Measurements from ENCODE around the gene PDZD2.
"Not testable (repeated sequence)": the region's sequence is repeated elsewhere in the genome, so short reads cannot be mapped to it uniquely, and the experiment has no call there.

The PDZD2 gene

GRCh38 chr5:32020946-32021345 lies 382.0 kb downstream of the PDZD2 start:
- DNase-seq: no peak

GRCh38 chr5:32021771-32022170 lies 382.8 kb downstream of the PDZD2 start:
- no peak for DNase-seq

DNA sequence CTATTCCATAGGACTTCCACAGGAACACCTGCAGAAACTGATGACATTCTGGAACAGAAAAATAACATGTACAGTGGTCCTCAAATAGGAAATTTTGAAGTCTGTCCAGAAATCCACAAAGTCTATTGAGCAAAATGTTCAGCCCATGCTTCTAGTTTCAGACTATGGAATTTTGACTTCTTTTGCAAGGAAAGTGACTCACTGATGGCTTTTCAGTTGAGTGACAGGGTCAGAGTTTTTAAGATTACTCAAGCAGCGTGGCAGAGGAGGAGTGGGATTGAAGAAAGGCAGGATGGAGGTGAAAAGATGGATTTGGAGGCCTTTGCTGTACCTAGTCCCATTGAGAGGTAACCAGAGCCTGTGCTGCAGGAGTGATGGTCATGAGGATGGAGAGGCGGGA lies 383.7 kb downstream of the PDZD2 start:
- no peak for DNase-seq

DNA sequence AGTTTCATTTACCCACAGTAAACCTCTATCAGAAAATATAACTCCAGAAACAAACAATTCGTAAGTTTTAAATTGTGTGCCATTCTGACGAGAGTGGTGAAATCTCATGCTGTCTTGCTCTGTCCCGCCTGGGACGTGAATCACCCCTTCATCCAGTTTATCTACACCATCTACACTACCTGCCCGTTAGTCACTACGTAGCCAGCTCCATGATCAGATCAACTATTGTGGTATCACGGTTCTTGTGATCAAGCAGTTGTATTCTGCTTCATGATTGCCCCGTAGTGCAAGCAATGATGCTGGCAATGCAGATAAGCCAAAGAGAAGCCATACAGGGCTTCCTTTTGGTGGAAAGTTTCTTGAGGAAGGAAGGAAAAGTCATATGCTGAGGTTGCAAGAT lies 384.9 kb downstream of the PDZD2 start:
- DNase-seq: no peak

GRCh38 chr5:32024751-32025150 lies 385.8 kb downstream of the PDZD2 start:
- no peak for DNase-seq

DNA sequence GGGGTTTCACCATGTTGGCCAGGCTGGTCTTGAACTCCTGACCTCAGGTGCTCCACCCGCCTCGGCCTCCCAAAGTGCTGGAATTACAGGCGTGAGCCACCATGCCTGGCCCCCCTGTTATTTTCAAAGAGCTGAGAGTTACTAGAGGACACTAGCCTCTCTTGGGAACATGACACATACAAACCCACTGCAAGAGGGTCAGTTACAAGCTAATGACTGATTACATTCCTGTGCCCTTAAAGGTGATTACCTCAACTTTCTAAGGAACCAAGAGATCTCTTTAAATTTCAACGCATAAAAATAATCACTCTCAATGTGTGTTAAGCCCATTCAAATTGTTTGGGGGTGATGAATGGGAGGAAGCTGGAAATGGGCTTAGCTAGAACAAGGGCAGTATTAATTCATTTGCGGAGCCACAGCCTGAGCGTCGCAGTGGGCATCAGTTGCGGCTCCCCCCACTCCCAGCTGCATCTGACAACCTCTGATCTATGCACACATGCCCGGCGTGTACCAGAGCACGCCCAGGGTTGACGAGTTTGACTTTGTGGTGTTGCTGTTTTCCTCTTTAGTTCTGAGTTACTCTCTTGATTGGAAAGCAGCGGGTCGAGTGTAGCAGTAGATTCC lies 388.3 kb downstream of the PDZD2 start:
- DNase-seq: no peak

GRCh38 chr5:32027717-32028458 lies 389.0 kb downstream of the PDZD2 start:
- DNase-seq: no peak

DNA sequence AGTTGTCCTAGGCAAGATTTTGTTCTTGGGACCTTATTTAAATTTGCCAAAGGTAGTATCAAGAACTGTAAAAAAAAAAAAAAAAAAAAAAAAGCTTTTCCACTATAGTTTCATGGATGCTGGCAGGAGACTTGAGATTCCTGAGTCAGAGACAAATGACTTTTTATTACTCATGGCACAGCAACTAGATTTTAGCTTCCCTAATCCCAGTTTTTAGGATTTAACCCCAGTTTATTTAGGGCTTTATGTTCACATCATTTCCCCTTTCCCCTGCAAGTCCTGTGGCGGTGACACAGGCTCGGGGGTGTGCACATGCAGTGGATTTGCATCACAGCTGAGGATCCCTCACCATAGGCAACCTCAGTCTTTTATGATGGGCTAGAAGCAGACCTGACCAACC lies 390.3 kb downstream of the PDZD2 start:
- no peak for DNase-seq

DNA sequence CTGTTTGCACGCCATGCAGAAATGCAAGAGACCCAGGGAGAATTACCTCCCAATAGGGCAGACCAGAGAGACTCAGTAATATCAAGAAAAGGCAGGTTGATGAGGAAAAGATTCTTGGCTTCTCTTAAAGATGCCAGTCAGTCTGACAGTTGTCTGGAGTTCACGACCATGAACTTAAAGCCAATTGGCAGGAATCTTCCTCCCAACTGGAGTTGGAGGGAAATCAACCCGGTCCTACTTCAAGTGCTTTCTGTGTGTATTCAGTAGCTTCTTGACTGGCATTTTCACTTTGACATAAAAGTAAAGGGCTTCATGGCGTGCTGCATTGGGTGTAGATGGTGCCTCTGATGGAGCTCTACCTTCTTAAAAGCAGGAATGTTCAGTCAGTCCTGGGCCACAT lies 390.9 kb downstream of the PDZD2 start:
- DNase-seq: no peak

- DNase-seq: no peak
Measured at GRCh38 chr5:32030222-32030621, 391.3 kb downstream of the PDZD2 start.

DNA sequence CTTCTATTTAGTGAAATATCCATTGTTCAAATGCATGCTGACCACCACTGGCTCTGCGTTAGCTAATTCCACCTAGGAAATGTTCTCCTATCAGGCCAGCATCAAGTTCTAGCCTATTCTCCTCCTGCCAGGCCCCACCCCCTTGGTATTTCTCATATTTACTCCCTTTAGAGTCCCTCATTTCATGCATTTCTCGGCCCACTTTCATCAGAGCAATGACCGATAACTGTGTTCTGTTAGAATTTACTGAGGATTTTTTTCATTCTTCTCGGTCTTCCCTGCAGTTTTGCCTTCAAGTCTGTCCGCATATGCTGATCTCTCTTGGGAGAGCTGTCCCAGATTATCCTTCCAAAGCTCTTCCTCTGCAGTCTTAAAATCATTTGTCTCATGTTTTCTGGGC lies 391.8 kb downstream of the PDZD2 start:
- no peak for DNase-seq

GRCh38 chr5:32031089-32031488 lies 392.2 kb downstream of the PDZD2 start:
- DNase-seq: no peak

- no peak for DNase-seq
Measured at GRCh38 chr5:32038523-32038922, 399.6 kb downstream of the PDZD2 start.

DNA sequence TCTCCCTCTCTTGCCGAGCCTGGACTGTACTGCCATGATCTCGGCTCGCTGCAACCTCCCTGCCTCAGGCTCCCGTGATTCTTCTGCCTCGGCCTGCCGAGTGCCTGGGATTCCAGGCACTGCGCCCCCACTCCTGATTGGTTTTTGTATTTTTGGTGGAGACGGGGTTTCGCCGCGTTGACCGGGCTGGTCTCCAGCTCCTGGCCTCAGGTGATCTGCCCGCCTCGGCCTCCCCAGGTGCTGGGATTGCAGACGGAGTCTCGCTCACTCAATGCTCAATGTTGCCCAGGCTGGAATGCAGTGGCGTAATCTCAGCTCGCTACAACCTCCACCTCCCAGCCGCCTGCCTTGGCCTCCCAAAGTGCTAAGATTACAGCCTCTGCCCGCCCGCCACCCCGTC lies 400.2 kb downstream of the PDZD2 start:
- DNase-seq: not testable (repeated sequence)

GRCh38 chr5:32039601-32040000 lies 400.7 kb downstream of the PDZD2 start:
- DNase-seq: not testable (repeated sequence)

DNA sequence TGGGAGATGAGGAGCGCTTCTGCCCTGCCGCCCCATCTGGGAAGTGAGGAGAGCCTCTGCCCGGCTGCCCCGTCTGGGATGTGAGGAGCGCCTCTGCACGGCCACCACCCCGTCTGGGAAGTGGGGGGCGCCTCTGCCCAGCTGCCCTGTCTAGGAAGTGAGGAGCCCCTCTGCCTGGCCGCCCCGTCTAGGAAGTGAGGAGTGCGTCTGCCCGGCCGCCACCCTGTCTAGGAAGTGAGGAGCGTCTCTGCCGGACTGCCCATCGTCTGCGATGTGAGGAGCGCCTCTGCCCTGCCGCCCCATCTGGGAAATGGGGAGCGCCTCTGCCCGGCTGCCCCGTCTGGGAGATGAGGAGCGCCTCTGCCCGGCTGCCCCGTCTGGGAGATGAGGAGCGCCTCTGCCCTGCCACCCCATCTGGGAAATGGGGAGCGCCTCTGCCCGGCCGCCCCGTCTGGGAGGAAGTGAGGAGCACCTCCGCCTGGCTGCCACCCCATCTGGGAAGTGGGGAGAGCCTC lies 401.3 kb downstream of the PDZD2 start:
- not testable (repeated sequence) for DNase-seq

GRCh38 chr5:32042551-32042961 lies 403.6 kb downstream of the PDZD2 start:
- DNase-seq: no peak

- no peak for DNase-seq
Measured at GRCh38 chr5:32043105-32043504, 404.2 kb downstream of the PDZD2 start.

- no peak for DNase-seq
Measured at GRCh38 chr5:32044434-32044833, 405.5 kb downstream of the PDZD2 start.

- no peak for DNase-seq
Measured at GRCh38 chr5:32044939-32045338, 406.0 kb downstream of the PDZD2 start.

DNA sequence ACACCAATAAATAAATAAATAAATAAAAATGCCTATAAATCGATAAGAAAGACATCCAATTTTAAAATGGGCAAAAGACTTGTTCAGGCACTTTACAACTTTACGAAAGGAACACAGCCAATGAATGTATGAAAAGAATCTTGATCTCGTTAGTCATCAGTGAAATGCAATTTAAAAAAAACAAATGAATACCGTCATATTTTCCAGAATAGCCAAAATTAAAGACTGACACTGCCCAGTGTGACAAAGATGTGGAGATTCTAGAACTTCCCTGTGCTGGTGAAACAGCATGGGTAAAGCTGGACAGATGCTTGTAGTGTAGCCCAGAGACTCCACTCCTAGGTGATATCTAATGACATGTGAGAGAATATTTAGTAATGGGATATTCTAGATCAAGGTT lies 408.1 kb downstream of the PDZD2 start:
- DNase-seq: no peak

- no peak for DNase-seq
Measured at GRCh38 chr5:32051796-32052195, 412.9 kb downstream of the PDZD2 start.

DNA sequence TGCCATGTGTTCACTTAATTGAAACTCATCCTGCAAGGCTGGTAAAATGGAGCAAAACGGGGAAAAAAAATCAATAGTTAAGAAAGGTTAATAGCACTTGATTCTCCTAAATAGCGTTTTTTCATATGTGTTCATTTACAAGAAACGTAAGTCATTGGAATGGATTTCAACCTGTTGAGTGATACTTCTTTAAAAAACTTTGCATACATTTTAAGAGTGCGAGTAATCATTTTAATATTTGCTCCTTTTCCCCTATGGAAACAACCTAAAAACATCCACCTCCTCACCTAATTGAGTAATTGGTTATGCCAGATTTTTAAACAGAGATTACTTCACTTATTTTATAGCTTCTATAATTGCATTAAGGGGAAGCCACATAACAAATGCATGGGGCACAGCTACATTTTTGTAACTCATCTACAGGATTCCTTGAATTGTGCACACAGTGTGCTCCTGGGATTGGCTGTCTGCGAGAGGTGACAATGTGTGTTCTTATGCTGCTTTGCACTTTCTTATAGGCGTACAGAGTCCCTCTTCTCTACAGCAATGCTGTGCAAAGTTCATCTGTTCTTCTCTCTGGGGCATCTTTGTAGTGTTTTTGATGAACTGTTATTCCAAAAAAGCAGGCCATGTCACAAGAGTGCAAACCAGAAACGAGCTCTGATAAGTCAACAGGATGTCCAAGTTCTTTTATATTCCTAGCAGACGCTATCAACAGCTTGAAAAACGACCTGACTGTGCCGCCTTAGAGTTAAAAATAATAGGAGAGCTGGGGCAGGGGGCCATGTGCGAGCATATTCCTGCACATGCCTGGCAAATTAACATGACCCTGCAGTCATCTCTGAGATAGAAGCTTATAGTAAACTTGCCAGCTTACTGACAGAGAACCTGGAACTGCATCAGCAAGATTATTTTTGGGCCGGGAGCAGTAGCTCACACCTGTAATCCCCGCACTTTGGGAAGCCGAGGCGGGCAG lies 417.2 kb downstream of the PDZD2 start:
- DNase-seq: no peak

Data from CD4-positive, alpha-beta T cell treated with Interleukin-12 subunit alpha and Interleukin-12 subunit beta, for 1 hour (primary cell).